K562 (cell line): ENCODE results near the gene WASF2. TPM values are rescaled to one million over a fixed set of nuclear protein-coding genes. Genes with fewer than 3 reads are reported as not detected.

Source experiments
- ARID2 ChIP-seq: fragments of 450-650 bp; IDR thresholded peaks from 2 replicates; pipeline ENCODE4 v1.6.1; 2017; ENCODE audit warnings: antibody characterized with exemption, mild to moderate bottlenecking
- ASH1L ChIP-seq: fragments of 450-650 bp; IDR thresholded peaks from 2 replicates; pipeline ENCODE4 v1.6.1; 2018; ENCODE audit warnings: borderline replicate concordance, mild to moderate bottlenecking, low read depth; ENCODE audit not compliant: partially characterized antibody
- BHLHE40 ChIP-seq: IDR thresholded peaks from 2 replicates; pipeline ENCODE4 v1.6.1; 2011; ENCODE audit warnings: low read length, improper control_type of control experiment
- CHAMP1 ChIP-seq: fragments of 450-650 bp; IDR thresholded peaks from 2 replicates; pipeline ENCODE4 v1.6.1; 2016; ENCODE audit warnings: mild to moderate bottlenecking
- CREM ChIP-seq: IDR thresholded peaks from 2 replicates; pipeline ENCODE4 v1.6.1; 2014; ENCODE audit warnings: antibody characterized with exemption, low read depth
- DIDO1 ChIP-seq: fragments of 450-650 bp; IDR thresholded peaks from 2 replicates; pipeline ENCODE4 v1.6.1; 2016; ENCODE audit warnings: low read depth, missing biosample characterization, missing genetic modification characterization
- DLX4 ChIP-seq: fragments of 250-450 bp; sonication (Bioruptor Pico); IDR thresholded peaks from 2 replicates; pipeline ENCODE4 v1.6.1; 2021; ENCODE audit warnings: mild to moderate bottlenecking
- DPF2 ChIP-seq: fragments of 450-650 bp; IDR thresholded peaks from 2 replicates; pipeline ENCODE4 v1.6.1; 2016
- HDGF ChIP-seq: fragments of 450-650 bp; IDR thresholded peaks from 2 replicates; pipeline ENCODE4 v1.6.1; 2016
- KLF16 ChIP-seq: IDR thresholded peaks from 2 replicates; pipeline ENCODE4 v1.6.1; 2016; ENCODE audit warnings: antibody characterized with exemption
- PML ChIP-seq: IDR thresholded peaks from 2 replicates; pipeline ENCODE4 v1.6.1; 2012; ENCODE audit warnings: low read length, inconsistent platforms
- SFPQ ChIP-seq: fragments of 200-400 bp; formaldehyde crosslinking; IDR thresholded peaks from 2 replicates; pipeline ENCODE4 v1.6.1; 2017; ENCODE audit warnings: mild to moderate bottlenecking, low read depth, low read length, moderate library complexity
- SNRNP70 ChIP-seq: fragments of 200-400 bp; formaldehyde crosslinking; optimal IDR thresholded peaks from 2 replicates; pipeline ENCODE3; 2017; ENCODE audit warnings: low read depth, low read length
- SUPT5H ChIP-seq: fragments of 450-650 bp; IDR thresholded peaks from 2 replicates; pipeline ENCODE4 v1.6.1; 2016
- U2AF1 ChIP-seq: fragments of 200-400 bp; formaldehyde crosslinking; optimal IDR thresholded peaks from 2 replicates; pipeline ENCODE3; 2017; ENCODE audit warnings: mild to moderate bottlenecking, low read depth, low read length, moderate library complexity
- VEZF1 ChIP-seq: fragments of 200-800 bp; sonication (Bioruptor generic); IDR thresholded peaks from 2 replicates; pipeline ENCODE4 v1.6.1; 2017; ENCODE audit warnings: missing genetic modification characterization, missing compliant biosample characterization
- XRCC5 ChIP-seq: fragments of 200-400 bp; formaldehyde crosslinking; IDR thresholded peaks from 2 replicates; pipeline ENCODE4 v1.6.1; 2017; ENCODE audit warnings: low read depth, mild to moderate bottlenecking, low read length
- ZEB2 ChIP-seq: fragments of 450-650 bp; IDR thresholded peaks from 2 replicates; pipeline ENCODE4 v1.6.1; 2016
- ZKSCAN8 ChIP-seq: fragments of 200-800 bp; sonication (Bioruptor generic); IDR thresholded peaks from 2 replicates; pipeline ENCODE4 v1.6.1; 2016; ENCODE audit warnings: missing genetic modification characterization, missing compliant biosample characterization
- ZNF124 ChIP-seq: sonication (generic); formaldehyde crosslinking; IDR thresholded peaks from 2 replicates; pipeline ENCODE4 v1.8.1; 2022; ENCODE audit warnings: missing genetic modification reagents
- polyA plus RNA-seq, 8 experiments: library from polyadenylated mRNA; depleted of rRNA in 4 of 8; stranded (reverse) in 5 of 8; unstranded in 3 of 8; fragments of >200 nt; fragmentation: Nextera tagmentation in 2 of 8; fragmentation: Illumina TruSeq in 1 of 8; extraction: Ambion mirVana in 2 of 8; extraction: Trizol in 1 of 8; gene quantifications; 2 replicates each; pipeline versions ENCODE4 v1.2.1 to v1.2.3, GENCODE V29; 2011 to 2014; ENCODE audit warnings: inconsistent platforms in 1 of 8, missing spikeins in 1 of 8
- total RNA-seq, 7 experiments: library from RNA; depleted of rRNA in 6 of 7; stranded (reverse); fragments of >200 nt in 6 of 7; fragmentation: Illumina TruSeq in 2 of 7; extraction: Trizol in 2 of 7; gene quantifications; 2 replicates each; pipeline versions ENCODE4 v1.2.1 to v1.2.3, GENCODE V29; 2011 to 2021; ENCODE audit warnings: low replicate concordance in 1 of 7

Gene WASF2
- total and polyA plus RNA-seq, 9 of the 15 experiments (the other 6 are each of a cell fraction or from before 2014, with no cell fraction given) = 8.2 to 163 (median 31.2) TPM

- TF ChIP-seq HDGF = no peak
- TF ChIP-seq VEZF1 = no peak
- TF ChIP-seq ZEB2 = peak; percentile 83
- TF ChIP-seq XRCC5 = peak; percentile 57; the same call in 1 of the 2 replicates
- no peak for TF ChIP-seq ZNF124 (CRISPR knock-in tag)
- no peak for TF ChIP-seq SNRNP70
- TF ChIP-seq DLX4 (CRISPR knock-in tag) = no peak
- TF ChIP-seq ARID2 = 0 out of 2 replicates have a peak, but pooled peaks have one; percentile 37
- no peak for TF ChIP-seq SFPQ
- no peak for TF ChIP-seq ASH1L
- no peak for TF ChIP-seq SUPT5H
- no peak; the same call in 1 of the 2 replicates for TF ChIP-seq BHLHE40
- no peak for TF ChIP-seq DPF2
- peak; percentile 19; the same call in 1 of the 2 replicates for TF ChIP-seq CREM
- TF ChIP-seq CHAMP1 = no peak
- no peak for TF ChIP-seq ZKSCAN8 (CRISPR knock-in tag)
- no peak for TF ChIP-seq PML
- no peak for TF ChIP-seq U2AF1
- TF ChIP-seq DIDO1 (tag) = no peak
- 0 out of 2 replicates have a peak, but pooled peaks have one; percentile 34 for TF ChIP-seq KLF16
These were observed 101.5 kb downstream of the WASF2 start (continued) for GRCh38 chr1:27388337-27389005.
